CD14-positive monocyte (primary cell): ENCODE measurements around the gene CDH9. TPM values are rescaled to one million over a fixed set of nuclear protein-coding genes. Genes with fewer than 3 reads are reported as not detected.

Experiments
- DNase-seq, 3 donors: peaks; one replicate each; pipeline ENCODE4 v3.0.0-alpha.2; 2011 to 2022
- H2AFZ ChIP-seq: 2 replicates; pipeline ENCODE4 v1.6.0; 2012; ENCODE audit warnings: mild to moderate bottlenecking, low read depth, low read length, inconsistent platforms; ENCODE audit not compliant: insufficient read depth, poor library complexity, severe bottlenecking
- H3K27ac ChIP-seq, 2 donors: 1 replicate in 1 of 2; 2 replicates in 1 of 2; pipeline ENCODE4 v1.5.1; 2012 to 2013; ENCODE audit warnings: low read length in 2 of 2, control low read depth in 1 of 2, inconsistent platforms in 1 of 2, low read depth in 1 of 2, mild to moderate bottlenecking in 1 of 2
- H3K27me3 ChIP-seq, 2 donors: one replicate each; pipeline versions ENCODE4 v1.6.0 to v1.6.1; 2011 to 2013; ENCODE audit warnings: low read length in 2 of 2; ENCODE audit not compliant: control insufficient read depth in 2 of 2, insufficient read depth in 2 of 2
- H3K36me3 ChIP-seq, 2 donors: replicated peaks in 1 of 2; 1 replicate in 1 of 2; 2 replicates in 1 of 2; pipeline versions ENCODE4 v1.5.1 to v1.6.1; 2012 to 2013; ENCODE audit warnings: low read length in 2 of 2, control low read depth in 1 of 2, inconsistent platforms in 1 of 2, mild to moderate bottlenecking in 1 of 2; ENCODE audit not compliant: insufficient read depth in 2 of 2, control insufficient read depth in 1 of 2
- H3K4me1 ChIP-seq, 2 donors: 1 replicate in 1 of 2; 2 replicates in 1 of 2; pipeline versions ENCODE4 v1.5.1 to v1.6.1; 2012 to 2013; ENCODE audit warnings: low read length in 2 of 2, control low read depth in 1 of 2, inconsistent platforms in 1 of 2, mild to moderate bottlenecking in 1 of 2, moderate library complexity in 1 of 2; ENCODE audit not compliant: insufficient read depth in 2 of 2, control insufficient read depth in 1 of 2
- H3K4me2 ChIP-seq: replicated peaks from 2 replicates; pipeline ENCODE3; 2012; ENCODE audit warnings: low read length, moderate library complexity, mild to moderate bottlenecking; ENCODE audit not compliant: poor library complexity, severe bottlenecking; ENCODE audit errors: extremely low read depth
- H3K4me3 ChIP-seq, 3 experiments: fragments of 200-600 bp in 1 of 3; sonication (generic) in 1 of 3; replicated peaks in 1 of 3; 1 replicate in 2 of 3; 2 replicates in 1 of 3; pipeline ENCODE4 v1.5.1; 2011 to 2013; ENCODE audit warnings: low read length in 3 of 3, mild to moderate bottlenecking in 3 of 3, control low read depth in 2 of 3, low read depth in 2 of 3, inconsistent platforms in 1 of 3, moderate library complexity in 1 of 3
- H3K79me2 ChIP-seq: 2 replicates; pipeline ENCODE4 v1.6.0; 2012; ENCODE audit warnings: mild to moderate bottlenecking, control low read depth, inconsistent platforms, low read length, moderate library complexity; ENCODE audit not compliant: insufficient read depth
- H3K9ac ChIP-seq: 2 replicates; pipeline ENCODE4 v1.6.0; 2017; ENCODE audit warnings: low read length, mild to moderate bottlenecking; ENCODE audit not compliant: insufficient read depth, poor library complexity, severe bottlenecking
- H3K9me3 ChIP-seq, 2 donors: replicated peaks in 1 of 2; 1 replicate in 1 of 2; 2 replicates in 1 of 2; pipeline versions ENCODE4 v1.5.1 to v1.6.1; 2012 to 2013; ENCODE audit warnings: low read length in 2 of 2, control low read depth in 1 of 2; ENCODE audit not compliant: control insufficient read depth in 1 of 2, insufficient read depth in 1 of 2
- H4K20me1 ChIP-seq: 2 replicates; pipeline ENCODE4 v1.6.0; 2012; ENCODE audit warnings: mild to moderate bottlenecking, low read length, control low read depth, moderate library complexity; ENCODE audit not compliant: insufficient read depth
- H3K27ac Mint-ChIP-seq, 7 donors: one replicate each; pipeline ENCODE4 v1.8.0; 2020; ENCODE audit warnings: mild to moderate bottlenecking in 7 of 7, mixed read lengths in 7 of 7, moderate library complexity in 6 of 7, inconsistent platforms in 2 of 7
- H3K27me3 Mint-ChIP-seq, 3 donors: one replicate each; pipeline ENCODE4 v1.8.0; 2021 to 2022; ENCODE audit warnings: low read depth in 3 of 3, mild to moderate bottlenecking in 3 of 3, mixed read lengths in 3 of 3, moderate library complexity in 3 of 3, inconsistent platforms in 1 of 3
- H3K36me3 Mint-ChIP-seq, 2 donors: one replicate each; pipeline ENCODE4 v1.8.0; 2020; ENCODE audit warnings: mixed read lengths in 2 of 2, inconsistent platforms in 1 of 2, mild to moderate bottlenecking in 1 of 2
- H3K4me1 Mint-ChIP-seq: one replicate; pipeline ENCODE4 v1.8.0; 2020; ENCODE audit warnings: mild to moderate bottlenecking, mixed read lengths
- H3K4me3 Mint-ChIP-seq, 2 donors: one replicate each; pipeline ENCODE4 v1.8.0; 2020; ENCODE audit warnings: mild to moderate bottlenecking in 2 of 2, mixed read lengths in 2 of 2, moderate library complexity in 1 of 2
- H3K9me3 Mint-ChIP-seq, 7 donors: one replicate each; pipeline ENCODE4 v1.8.0; 2020 to 2022; ENCODE audit warnings: mixed read lengths in 7 of 7, mild to moderate bottlenecking in 6 of 7, moderate library complexity in 6 of 7, inconsistent platforms in 2 of 7
- WGBS: methylation state at CpG from one replicate; pipeline ENCODE4 v1.1.5; 2013; ENCODE audit warnings: missing lambda C conversion rate; ENCODE audit not compliant: insufficient coverage; 5-methylcytosine and 5-hydroxymethylcytosine counted together
- intact Hi-C, 2 donors: fragments of 100-400 bp; cut with micrococcal nuclease; formaldehyde crosslinking; loops; one replicate each; pipeline versions ENCODE4 v1.15.0 to v1.15.1; 2023
- polyA plus RNA-seq, 3 donors: library from polyadenylated mRNA; depleted of rRNA in 1 of 3; unstranded in 2 of 3; stranded (reverse) in 1 of 3; fragments of 300-500 nt in 2 of 3; fragments of >200 nt in 1 of 3; fragmentation: Illumina TruSeq in 2 of 3; gene quantifications; 1 replicate in 2 of 3; 2 replicates in 1 of 3; pipeline ENCODE4 v1.2.3, GENCODE V29; 2012 to 2021
- TF ChIP-seq, protein P1 (sequence below): fragments of 200-600 bp; IDR thresholded peaks from one replicate; pipeline ENCODE4 v1.8.0; 2022; ENCODE audit warnings: antibody characterized with exemption, mild to moderate bottlenecking

Gene CDH9
- polyA plus RNA-seq, 3 donors, result not detected

DNA sequence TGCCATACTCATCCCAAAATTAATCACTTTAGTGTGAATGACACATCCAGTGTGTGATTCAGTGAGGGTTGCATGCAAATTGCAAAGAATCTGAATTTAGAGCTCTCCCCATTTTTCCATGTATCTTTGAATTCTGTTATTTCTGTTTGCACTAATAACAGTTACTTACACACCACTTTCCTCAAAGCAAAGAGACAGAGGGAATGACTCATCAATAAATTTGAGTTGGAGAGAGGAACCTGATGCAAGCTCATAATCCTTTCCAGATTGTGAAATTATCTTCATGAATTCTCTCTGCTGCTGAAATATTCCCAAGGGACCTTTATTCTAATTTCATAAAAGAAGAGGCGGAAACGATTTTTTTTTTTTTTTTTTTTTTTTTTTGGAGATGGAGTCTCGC, 204.8 kb downstream of the CDH9 start:
- Histone ChIP-seq H3K4me1 (no peaks in the 10 kb centered on the region), H3K9ac (no peak overlapping the region), H3K4me3 (no peak overlapping the region), H3K9me3 (peaks cover 10 to 17% of the 10 kb centered on the region in 2 donors), H3K27ac (no peak overlapping the region), H4K20me1 (no peaks in the 10 kb centered on the region), H3K79me2 (no peaks in the 10 kb centered on the region), H2AFZ (no peak overlapping the region), H3K4me2 (no peak overlapping the region), H3K27me3 (no peaks in the 10 kb centered on the region), H3K36me3 (no peaks in the 10 kb centered on the region)
- Mint-ChIP-seq H3K27ac (no peak overlapping the region), H3K9me3 (peaks cover 0 to 8% (median 5%) of the 10 kb centered on the region in 7 donors), H3K36me3 (no peaks in the 10 kb centered on the region), H3K27me3 (no peaks in the 10 kb centered on the region), H3K4me3 (no peak overlapping the region), H3K4me1 (no peaks in the 10 kb centered on the region)
- no CpG with 5 or more reads among the region's 3 CpGs for WGBS
- intact Hi-C loops, result no loop called here
- TF ChIP-seq, protein P1, sequence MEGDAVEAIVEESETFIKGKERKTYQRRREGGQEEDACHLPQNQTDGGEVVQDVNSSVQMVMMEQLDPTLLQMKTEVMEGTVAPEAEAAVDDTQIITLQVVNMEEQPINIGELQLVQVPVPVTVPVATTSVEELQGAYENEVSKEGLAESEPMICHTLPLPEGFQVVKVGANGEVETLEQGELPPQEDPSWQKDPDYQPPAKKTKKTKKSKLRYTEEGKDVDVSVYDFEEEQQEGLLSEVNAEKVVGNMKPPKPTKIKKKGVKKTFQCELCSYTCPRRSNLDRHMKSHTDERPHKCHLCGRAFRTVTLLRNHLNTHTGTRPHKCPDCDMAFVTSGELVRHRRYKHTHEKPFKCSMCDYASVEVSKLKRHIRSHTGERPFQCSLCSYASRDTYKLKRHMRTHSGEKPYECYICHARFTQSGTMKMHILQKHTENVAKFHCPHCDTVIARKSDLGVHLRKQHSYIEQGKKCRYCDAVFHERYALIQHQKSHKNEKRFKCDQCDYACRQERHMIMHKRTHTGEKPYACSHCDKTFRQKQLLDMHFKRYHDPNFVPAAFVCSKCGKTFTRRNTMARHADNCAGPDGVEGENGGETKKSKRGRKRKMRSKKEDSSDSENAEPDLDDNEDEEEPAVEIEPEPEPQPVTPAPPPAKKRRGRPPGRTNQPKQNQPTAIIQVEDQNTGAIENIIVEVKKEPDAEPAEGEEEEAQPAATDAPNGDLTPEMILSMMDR, result no peak
- no peak for DNase-seq
